Stimulated activated CD4-positive, alpha-beta T cell treated with anti-CD3 and anti-CD28 coated beads, Interleukin-4, amount 100 ng/mL, for 48 hours (primary cell): ENCODE measurements around the gene MAGIX.
"Not testable (repeated sequence)": the region's sequence is repeated elsewhere in the genome, so short reads cannot be mapped to it uniquely, and the experiment has no call there.

Source experiments
- DNase-seq, 2 donors: peaks; one replicate each; pipeline ENCODE4 v3.0.0-alpha.2; 2020; ENCODE audit warnings: low read depth in 2 of 2

The MAGIX gene

DNA sequence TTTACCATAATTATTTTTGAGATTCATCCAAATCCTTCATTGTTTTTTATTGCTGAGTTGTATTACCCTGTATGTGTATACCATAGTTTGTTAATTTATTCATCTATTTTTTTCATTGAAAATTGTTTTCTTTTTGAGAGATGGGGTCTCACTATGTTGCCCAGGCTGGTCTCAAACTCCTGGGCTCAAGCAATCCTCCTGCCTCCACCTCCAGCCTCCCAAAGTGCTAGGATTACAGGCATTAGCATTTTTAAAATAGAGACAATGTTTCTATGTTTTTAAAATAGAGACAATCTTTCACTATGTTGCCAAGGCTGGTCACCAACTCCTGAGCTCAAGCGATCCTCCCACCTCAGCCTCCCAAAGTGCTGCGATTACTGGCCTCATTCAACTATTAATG lies 1.6 kb upstream of the MAGIX start:
- no peak for DNase-seq

DNA sequence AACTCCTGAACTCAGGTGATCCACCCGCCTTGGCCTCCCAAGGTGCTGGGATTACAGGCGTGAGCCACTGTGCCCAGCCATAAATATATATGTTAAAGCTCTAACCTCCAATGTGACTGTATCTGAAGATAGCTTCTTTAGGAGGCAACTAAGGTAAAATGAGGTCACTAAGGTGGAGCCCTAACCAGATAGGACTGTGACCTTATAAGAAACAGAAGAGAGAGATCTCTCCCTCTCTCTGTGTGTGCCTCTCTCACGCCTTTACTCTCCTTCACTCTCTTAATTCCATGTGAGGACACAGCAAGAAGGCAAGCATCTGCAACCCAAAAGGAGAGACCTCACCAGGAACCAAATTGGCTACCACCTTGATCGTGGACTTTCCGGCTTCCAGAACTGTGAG lies 926 bp upstream of the MAGIX start:
- DNase-seq = no peak

DNA sequence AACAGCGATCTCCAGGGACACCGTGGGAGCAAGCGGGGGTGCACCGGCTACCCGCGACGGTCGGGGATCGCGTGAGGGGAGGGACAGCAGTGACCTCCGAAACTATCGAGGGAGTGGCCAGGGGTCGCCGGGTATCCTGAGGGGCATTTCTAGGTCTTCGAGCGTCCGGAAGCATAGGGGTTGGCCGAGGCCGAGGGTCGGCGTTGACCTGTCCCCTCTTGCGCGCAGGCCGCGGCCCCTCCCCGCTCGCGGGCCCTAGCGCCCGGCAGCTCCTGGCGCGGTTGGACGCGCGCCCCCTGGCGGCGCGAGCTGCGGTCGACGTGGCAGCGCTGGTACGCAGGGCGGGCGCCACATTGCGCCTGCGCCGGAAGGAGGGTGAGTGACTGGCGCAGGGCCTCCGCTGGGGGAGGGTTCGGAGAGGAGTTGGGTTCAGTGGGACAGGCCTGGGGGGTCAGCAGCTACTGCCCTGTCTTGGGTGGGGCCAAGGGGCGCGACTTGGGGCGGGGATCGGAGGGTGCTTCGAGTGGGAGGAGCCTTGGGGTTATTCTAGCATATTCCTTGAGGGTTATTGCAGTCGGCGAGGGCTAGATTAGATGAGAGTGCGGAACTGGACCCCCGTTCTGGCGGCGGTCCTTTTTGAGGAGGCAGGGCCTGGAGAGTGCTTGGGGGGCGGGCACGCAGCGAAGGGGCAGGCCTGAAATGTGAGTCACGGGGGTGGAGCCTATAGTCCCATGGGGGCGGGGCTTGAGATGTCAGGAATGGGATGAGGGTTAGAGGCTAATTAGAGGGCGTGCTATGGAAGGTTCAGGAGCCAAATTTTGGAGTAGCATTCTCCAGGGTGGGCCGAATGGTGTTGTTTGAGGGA lies 1.2 kb downstream of the MAGIX start:
- peak; percentile 60 to 66 for DNase-seq

DNA sequence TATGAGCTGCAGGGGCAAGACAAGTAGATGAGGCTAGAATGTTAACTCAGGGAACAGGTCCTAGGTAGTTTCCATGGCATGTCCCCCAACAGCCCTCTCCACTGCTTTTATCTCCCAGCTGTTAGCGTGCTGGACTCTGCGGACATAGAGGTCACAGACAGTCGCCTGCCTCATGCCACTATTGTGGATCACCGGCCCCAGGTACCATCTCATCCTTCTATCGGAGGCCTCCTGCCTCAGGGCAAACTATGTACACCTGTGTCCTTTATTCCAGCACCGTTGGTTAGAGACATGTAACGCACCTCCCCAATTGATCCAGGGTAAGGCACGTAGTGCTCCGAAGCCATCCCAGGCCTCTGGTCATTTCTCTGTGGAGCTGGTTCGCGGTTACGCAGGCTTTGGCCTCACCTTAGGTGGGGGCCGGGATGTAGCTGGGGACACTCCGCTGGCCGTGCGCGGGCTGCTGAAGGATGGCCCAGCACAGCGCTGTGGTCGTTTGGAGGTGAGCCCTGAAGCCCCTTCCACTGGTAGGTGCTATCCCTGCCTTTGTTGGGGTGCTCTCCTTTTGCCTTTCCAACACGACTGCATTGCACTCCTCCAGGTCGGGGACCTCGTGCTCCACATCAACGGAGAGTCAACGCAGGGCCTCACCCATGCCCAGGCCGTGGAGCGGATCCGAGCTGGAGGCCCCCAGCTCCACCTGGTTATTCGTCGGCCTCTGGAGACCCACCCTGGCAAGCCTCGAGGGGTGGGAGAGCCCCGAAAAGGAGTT lies 2.2 kb downstream of the MAGIX start:
- DNase-seq = no peak

DNA sequence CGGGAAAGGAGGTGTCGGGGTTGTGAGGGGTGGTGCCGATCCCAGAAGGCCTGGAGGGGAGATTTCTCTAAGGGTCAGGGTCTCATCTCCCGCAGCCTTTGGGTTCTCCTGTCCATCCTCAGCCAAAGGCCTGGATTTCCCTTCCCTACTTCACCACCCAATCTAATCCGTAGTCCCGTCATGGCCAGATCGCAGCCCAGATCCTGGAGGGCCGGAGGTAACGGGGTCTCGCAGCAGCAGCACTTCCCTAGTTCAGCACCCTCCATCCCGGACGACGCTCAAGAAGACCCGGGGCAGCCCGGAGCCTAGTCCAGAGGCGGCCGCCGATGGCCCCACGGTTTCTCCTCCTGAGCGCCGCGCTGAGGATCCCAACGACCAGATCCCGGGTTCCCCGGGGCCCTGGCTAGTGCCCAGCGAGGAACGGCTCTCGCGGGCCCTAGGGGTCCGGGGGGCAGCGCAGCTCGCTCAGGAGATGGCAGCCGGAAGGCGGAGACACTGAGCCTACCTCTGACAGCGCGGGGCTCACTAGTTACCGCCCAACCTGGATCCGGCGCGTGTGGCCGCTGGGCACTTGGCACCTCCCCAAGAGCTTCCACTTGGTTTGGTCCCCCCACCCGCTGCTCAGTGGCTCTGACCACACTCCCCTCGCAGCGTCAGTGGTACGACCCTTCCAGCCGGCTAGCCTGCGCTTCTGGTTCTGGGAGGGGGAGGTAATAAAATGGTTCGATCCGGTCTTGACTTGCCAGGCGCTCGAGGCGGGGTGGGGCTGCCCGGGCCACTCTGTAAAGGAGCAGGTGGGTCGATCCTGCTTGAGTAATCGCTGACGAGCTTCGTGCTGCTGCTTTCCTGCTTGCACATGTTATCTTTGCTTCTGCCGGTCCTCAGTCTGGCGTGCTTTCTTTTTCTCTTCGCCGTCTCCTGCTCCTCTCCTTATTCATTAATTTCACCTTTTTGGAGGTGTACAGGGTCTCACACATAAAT lies 3.6 kb downstream of the MAGIX start:
- DNase-seq = peak; percentile 49 to 70

DNA sequence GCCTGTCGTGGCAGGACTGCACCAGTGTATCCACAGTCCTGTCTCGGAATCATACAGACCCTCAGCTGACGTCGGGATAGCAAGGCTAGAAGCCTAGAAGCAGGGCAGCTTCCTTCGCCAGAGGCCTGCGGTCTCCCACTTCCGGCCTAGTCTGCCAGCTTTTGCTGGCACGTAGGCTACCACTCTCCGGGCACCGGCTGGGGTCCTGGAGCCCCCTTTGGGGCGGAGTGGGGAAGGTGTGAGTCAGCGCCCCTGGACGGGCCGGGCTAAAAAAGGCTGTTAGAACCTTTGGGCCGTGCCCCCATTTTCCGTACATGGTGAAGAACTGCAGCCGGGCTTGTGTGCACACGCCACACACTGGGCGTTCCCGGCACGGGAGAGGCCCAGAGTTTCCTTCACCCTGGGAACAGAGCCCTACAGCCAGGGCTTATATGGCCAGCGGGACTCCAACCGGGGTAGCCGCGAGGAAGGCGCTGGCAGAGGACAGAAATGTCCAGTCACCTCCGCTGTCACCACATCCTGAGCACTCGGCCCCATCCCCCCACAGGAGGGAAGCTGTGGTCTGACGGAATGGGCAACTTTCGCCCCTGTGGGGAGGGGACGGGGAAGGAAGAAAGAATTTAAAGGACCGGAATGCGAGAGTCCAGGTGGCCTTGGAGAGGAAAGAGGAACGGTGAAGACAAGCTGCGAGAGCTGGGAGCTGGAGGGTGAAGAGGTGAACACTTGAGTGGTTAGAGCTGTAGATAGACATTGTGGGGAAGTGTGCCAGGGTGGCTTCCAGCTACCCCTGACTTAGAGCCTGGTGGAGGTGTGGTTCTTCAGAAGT lies 4.6 kb downstream of the MAGIX start:
- peak in 1 of 2 donors; percentile 56 for DNase-seq

DNA sequence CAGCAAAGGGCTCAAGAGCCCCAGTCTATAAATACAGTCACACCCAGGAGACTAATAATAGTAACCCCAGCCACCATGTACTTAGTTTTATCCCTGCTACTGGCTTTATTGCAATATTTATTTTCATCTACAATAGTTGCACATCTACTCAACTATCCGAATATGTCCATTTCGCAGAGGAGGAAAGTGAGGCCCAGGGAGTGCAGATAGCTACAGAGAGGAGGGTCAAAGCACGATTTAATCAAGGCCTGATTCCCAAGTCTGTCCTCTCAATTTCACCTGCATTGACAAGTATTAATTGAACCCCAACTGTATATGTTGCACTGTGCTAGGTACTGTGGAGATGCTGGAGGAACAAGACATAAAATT lies 5.2 kb downstream of the MAGIX start:
- DNase-seq = no peak

DNA sequence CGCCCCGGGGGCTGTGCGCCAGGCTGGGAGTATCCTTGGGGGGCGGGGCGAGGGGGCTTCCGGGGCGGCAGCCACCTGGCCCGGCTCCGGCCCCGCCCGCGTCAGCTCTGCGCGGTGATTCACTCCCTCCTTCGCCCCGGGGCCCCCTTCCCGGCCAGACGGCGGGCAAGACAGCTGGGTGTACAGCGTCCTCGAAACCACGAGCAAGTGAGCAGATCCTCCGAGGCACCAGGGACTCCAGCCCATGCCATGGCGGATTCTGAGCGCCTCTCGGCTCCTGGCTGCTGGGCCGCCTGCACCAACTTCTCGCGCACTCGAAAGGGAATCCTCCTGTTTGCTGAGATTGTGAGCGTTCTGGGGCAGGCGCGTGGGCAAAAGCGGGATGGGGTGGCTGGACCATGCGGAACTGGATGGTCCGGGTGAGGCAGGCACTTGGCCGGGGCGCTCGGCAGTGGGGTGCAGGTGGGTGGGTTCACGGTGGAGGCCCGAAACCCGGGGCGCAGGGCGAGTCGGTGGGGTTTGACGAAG lies 9.3 kb downstream of the MAGIX start, which contains the start of gene PLP2:
TSS of gene PLP2 (plus strand) at position 147 of the 528 bp plus-strand sequence. CDS start at position 250, 103 bp downstream.
- DNase-seq = peak; percentile 61 to 69

DNA sequence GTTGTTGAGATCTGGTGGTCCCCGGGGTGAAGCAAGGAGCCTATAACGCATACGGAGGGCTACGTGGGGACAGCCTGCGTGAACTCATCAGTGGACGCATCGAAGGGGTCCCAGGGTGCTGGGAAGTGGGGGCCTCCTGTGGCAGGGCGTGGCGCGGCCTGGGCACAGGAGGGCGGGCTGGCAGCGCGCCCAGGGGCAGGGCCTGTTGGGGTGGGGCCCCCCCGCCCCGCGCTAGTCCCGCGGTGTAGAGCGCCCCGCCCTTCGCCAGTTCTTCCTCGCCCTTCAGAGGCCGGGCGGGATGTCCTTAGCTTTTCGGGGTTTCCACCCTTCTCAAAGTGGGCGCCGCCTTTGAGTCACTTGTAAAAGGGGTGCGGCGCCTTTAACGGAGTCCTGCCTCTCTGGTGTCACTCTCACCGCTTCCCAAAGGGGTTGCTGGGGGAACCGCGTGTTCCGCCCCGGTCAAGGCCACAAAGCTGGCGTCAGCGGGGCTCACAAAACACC lies 9.8 kb downstream of the MAGIX start:
- DNase-seq = peak; percentile 54 to 61

DNA sequence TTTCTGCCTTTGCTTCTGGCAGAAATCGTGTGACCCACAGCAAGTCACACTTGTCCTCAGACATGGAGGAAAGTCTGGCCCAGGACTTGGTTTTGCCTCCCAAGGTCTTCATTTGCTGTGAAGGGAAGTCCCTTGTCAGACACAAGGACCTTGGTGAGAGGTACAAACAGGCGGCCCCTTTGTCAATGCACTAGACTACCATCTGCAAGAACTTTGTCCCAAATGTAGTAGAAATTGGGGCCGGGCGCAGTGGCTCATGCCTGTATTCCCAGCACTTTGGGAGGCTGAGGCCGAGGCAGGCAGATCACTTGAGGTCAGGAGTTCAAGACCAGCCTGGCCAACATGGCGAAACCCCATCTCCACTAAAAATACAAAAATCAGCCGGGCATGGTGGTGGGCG lies 11.0 kb downstream of the MAGIX start:
- DNase-seq = not testable (repeated sequence)

DNA sequence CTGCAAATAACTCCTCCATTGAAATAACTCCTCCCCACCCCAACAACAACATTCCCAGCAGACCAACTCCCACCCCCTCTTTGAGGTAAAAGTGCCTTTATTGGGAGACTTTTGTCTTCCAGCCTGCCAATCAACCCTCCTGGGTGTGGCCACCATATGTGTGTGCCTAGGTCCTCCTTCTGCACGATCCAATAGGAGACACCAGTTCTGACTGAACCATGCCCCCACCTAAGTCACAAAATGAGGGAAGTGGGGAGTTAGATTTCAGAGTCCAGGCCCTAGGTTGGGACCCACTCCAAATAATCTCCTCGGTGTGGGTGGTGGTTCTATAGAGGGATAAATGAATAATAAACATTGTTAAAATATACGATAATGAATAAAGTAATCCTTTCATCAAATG lies 12.2 kb downstream of the MAGIX start:
- DNase-seq = no peak

DNA sequence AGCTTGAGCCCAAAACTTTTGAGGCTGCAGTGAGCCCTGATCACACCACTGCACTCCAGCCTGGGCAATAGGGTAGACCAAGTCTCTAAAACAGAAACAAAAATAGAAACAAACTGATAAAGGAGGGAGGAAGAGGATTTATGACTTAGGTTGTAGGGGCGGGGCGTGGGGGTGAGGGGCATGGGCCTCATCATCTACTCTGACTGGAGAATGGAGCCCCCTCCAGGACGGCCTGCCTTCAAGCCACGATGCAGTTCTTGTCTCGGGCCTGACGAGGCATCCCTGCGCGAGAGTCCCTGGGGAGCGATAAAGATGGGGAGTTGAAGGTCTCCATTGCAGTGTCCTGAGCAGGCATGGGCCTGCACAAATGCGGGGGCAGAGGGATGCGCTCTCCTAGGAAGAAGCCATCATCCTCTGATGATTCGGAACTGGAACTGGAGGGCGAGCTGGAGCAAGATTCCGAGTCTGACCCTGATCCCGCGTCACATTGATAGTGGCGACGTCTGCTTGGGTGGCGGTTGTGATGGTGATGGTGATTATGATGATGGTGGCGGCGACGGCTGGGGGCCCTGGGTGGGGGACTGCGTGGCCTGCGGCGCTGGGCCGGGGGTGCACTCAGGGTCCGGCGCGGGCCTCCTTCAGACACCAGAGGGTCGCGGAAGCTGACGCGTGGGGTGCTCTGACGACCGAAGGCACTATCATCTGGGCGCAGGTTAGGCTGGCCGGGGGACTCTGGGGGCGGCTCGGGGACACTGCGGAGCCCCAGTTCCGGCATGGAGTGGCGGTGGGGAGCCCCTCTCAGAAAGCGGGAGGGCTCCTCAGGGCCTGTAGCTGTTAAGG lies 13.1 kb downstream of the MAGIX start:
- DNase-seq = no peak

DNA sequence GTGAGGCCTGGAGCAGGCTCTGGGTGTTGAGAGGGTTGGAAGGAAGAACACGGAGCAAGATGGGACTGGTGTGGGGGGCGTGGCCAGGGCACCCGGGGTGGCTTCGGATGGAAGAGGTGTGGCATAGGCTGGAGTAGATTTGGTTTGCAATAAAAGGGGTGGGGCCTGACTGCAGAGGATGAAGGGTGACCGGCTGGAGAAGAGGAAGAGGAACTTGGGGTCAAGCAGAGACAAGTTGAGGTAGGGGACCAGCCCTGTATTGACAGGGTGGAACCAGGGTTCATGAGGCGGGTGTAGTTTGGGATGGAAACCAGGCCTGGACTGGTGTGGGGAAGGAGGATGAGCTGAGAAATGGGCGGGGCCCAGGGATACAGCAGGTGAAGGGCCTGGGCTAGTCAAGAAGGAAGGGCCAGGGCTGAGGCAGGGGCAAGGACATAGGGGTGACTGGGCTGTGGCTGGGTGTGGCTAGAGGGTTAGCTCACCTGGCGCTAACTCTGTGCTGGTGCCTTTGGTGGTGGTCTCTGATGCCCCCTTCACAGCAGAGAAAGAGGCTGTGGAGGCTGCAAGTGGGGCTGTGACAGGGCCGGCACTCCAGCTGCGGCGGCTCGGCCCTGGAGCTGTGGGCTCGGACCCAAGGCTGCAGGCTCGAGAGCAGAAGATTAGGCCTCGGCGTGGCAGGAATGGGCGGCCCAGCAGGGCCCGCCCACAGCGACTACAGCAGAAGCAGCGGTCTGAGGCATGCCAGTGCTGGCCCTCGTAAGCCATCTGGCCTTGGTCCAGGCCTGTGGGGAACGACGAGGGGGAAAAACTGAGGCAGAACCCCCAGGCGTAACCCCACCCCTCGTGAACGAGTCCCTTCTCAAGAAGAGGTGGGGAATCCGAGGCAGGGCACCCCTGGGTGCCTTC lies 14.1 kb downstream of the MAGIX start:
- DNase-seq = no peak

DNA sequence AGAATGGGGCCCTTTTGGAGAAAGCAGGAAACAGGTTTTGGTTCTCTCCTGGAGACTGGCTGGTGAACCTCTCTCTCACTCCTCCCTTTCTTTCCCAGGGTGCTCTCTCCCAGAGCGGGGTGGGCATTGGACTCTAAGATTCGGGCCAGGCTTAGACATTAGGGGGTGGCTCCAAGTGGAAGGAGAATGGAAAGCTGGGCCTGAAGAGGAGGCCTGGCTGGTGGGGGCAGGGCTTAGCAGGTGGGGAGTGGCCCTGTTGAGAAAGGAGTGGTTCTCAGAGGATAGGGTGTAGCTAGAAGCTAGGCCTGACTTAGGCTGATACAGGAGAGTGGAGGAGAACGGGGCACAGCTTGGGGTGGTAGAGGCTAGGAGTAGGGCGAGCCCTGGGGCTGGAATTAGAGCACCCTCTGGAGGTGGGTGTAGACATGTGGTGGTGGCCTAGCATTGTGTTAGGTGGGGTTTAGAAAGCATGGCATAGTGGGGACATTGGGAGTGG lies 14.8 kb downstream of the MAGIX start:
- no peak for DNase-seq

DNA sequence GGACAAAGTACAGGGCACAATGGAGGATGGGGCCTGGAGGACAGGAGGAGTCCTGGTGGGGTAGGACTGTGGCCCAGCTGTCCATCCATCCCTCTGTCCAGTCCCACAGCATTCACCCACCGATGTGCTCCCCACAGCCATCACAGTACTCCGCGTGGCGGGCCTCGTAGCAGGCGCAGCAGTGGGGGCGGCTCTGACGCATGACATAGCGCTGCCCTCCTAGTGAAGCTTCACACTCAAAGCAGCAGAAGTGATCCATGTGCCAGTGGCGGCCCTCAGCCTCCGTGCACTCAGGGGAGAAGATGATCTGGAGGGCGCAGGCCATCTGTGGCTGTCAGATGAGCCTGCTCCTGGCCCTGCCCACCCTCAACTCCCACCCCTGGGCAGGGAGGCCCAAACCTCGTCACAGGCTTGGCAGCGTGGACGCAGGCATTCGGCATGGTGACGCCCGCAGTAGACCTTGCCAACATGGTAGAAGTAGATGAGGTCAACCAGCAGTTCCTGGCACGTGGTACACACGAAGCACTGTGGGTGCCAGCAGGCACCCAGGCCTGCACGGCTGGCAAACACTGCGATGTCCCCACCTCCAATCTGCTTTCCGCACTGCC lies 15.4 kb downstream of the MAGIX start:
- DNase-seq = no peak

DNA sequence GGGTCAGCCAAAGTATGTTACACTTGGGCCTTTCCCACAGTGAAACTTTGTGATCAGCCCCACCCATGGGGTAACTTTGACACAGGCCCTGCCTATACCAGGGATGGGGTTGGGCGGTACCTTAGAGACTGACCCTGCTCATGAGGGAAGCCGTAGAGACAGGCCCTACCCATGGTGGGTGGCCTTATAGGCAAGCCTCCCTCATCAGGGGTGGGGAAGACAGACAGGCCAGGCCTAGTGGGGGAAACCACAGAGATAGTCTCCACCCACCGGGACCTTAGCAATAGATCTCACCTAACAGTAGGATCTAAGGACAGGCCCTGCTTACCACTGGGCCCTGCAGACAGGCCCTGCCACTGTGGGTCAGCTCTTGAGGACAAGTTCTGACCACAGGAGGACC lies 16.0 kb downstream of the MAGIX start:
- no peak for DNase-seq

DNA sequence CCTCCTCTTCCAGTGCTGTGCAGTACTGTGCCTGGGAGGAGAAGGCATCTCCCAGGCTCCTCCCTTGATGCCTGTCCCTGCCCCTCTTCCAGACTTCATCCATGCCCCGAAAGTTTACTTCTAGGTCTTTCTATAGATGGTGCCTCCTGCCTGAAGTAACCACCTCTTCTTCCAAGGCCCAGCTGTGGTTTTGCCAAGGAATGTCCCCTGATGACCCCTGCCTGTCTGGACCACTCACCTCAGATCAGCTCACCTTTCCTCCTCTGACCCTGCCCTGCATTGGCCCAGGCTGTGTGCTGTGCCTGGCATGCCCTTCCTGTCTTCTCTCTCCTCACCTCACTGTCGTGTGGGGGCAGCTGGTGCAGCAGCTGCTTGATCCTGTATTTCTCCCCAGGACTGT lies 16.8 kb downstream of the MAGIX start:
- no peak for DNase-seq
